ENCODE results near the gene FSD1L. TPM values are rescaled to one million over a fixed set of nuclear protein-coding genes. Genes with fewer than 3 reads are reported as not detected.
A peak's percentile ranks its signal among the peaks of the same experiment; 100 is the strongest.

FSD1L gene
- total RNA-seq (2013) = 3.4 TPM
- 1 to 10 TPM in 2 of 3 donors, under 1 TPM in 1; 0.96 to 3.2 (median 1.5) TPM for polyA plus RNA-seq
- polyA minus RNA-seq = 1.2 TPM in 2 replicates
- 11.0 to 87.6 (median 16.9) reads per million in 11 experiments for total RNA-seq

DNA sequence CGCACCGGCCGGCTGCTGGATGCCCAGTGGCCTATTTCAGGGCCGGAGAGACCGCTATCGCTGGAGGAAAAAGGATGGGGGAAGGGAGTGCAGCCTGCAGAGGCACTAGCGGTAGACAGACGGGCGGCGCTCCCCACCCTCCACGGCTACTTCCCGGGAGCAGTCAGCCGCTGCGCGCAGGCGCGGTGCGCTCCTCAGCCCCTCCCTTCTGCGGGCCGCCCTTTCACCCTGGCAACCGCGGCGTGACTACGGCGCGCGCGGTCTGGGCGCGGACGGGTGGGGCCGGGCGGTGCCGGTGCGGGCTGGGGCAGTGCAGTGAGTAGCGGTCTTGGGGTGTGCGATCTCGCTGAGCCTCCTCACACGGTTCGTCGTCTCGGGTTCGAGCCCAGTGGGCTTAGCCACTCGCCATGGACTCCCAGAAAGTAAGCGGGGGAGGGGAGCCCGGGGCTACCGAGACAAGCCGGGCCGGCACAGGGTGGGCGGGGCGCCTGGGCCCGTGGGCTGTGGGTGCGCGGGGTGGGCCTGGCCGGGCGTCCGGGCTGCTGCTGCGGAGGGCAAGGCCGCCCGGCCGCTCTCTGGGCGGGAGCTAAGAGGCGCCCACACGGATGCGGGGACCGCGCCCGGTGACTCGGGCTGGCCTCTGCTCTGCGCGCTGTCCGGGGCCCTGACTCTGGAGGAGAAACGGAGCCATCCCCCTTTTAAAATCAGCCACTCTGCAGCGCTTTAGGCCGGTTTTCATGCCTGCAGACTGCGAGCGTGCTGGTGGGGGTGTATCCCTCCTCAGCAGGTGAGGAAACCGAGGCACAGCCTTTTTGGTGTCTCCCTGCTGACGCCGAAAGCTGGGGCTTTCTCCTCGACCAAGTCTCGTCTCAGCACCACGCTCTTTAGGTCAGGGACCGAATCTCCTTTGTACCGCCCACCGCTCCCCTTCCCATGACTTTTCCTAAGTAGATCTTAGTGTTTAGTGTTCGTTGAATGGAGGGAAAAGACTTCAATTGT is at the start of gene FSD1L:
Gene FSD1L (plus strand): TSS at position 221 of the 999 bp plus-strand sequence. CDS start 187 bp downstream, at position 408.
- H3K4me1 ChIP-seq (ENCODE audit: control insufficient read depth in 1 of 2, insufficient read depth in 2 of 2, low read length in 2 of 2) = peaks cover 10 to 17% of the 10 kb centered on the region in 2 donors
- H3K4me2 ChIP-seq (replicated peaks; ENCODE audit: extremely low read depth, low read length, poor library complexity, severe bottlenecking) = peak within 1 kb of the TSS; percentile 96
- no peaks in the 10 kb centered on the region for H4K20me1 ChIP-seq (ENCODE audit: insufficient read depth, low read length)
- intact Hi-C loops (cut with micrococcal nuclease) = no loop called here
- peaks cover 0 to 4% (median 0%) of the 10 kb centered on the region in 7 donors for H3K9me3 Mint-ChIP-seq
- H3K27ac Mint-ChIP-seq = peak within 1 kb of the TSS; percentile 69 to 90 (median 80)
- peaks cover 0 to 5% (median 4%) of the 10 kb centered on the region in 3 donors for H3K27me3 Mint-ChIP-seq (ENCODE audit: low read depth in 3 of 3)
- peak within 1 kb of the TSS in 1 of 2 donors; percentile 77 for H3K27ac ChIP-seq (ENCODE audit: low read depth in 1 of 2, low read length in 2 of 2)
- peak; percentile 88 to 91 (median 89) for DNase-seq
- H3K4me1 Mint-ChIP-seq = peaks cover 17% of the 10 kb centered on the region
- TF ChIP-seq CTCF (IDR thresholded peaks at IDR 0.05) = peak; percentile 9
- peak within 1 kb of the TSS; percentile 98 for H2AFZ ChIP-seq (ENCODE audit: insufficient read depth, low read depth, low read length, poor library complexity, severe bottlenecking)
- H3K36me3 Mint-ChIP-seq = no peaks in the 10 kb centered on the region
- H3K9ac ChIP-seq (ENCODE audit: insufficient read depth, low read length, poor library complexity, severe bottlenecking) = peak within 1 kb of the TSS; percentile 78
- H3K27me3 ChIP-seq (ENCODE audit: control insufficient read depth in 2 of 2, insufficient read depth in 2 of 2, low read length in 2 of 2) = no peaks in the 10 kb centered on the region
- H3K9me3 ChIP-seq (replicated peaks in 1 of 2; ENCODE audit: control insufficient read depth in 1 of 2, insufficient read depth in 1 of 2, low read length in 2 of 2) = no peaks in the 10 kb centered on the region
- H3K79me2 ChIP-seq (ENCODE audit: insufficient read depth, low read length) = peaks cover 7% of the 10 kb centered on the region
- peak within 1 kb of the TSS; percentile 79 to 85 (median 82) for H3K4me3 ChIP-seq (replicated peaks in 1 of 3; ENCODE audit: low read depth in 2 of 3, low read length in 3 of 3)
- H3K4me3 Mint-ChIP-seq = peak within 1 kb of the TSS; percentile 83 to 91
- under 1% methylated on average over 63 of the region's 87 CpGs for WGBS (ENCODE audit: insufficient coverage)
- H3K36me3 ChIP-seq (replicated peaks in 1 of 2; ENCODE audit: control insufficient read depth in 1 of 2, insufficient read depth in 2 of 2, low read length in 2 of 2) = no peaks in the 10 kb centered on the region

DNA sequence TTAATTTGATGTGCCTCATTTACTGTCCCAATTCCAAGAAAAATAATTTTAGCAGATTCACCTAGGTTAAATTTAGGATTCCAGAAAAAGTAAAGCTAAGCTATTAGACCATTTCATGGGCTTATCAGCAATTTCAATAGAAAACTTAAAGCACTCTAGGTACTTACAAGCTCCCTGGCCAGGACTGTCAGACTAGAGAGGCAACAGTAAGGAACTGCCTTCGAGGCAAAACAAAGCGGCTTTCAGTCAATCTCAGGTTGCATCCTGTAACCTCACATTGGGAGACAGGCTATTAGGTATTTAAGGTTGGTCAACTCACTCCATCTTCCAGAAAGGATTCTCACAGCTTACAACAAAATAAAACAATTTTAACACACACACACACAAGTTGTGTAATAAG is 48.7 kb upstream of the FSD1L start:
- DNase-seq = no peak
- no peak overlapping the region for H3K9ac ChIP-seq (ENCODE audit: insufficient read depth, low read length, poor library complexity, severe bottlenecking)
- intact Hi-C loops (cut with micrococcal nuclease) = no loop called here
- WGBS (ENCODE audit: insufficient coverage) = no CpG with 5 or more reads among the region's 2 CpGs
- H3K4me3 Mint-ChIP-seq = no peak overlapping the region
- no peaks in the 10 kb centered on the region for H3K4me1 ChIP-seq (ENCODE audit: control insufficient read depth in 1 of 2, insufficient read depth in 2 of 2, low read length in 2 of 2)
- H3K27ac Mint-ChIP-seq = peak overlapping the region in 1 of 7 donors; percentile 67
- no peaks in the 10 kb centered on the region for H3K9me3 ChIP-seq (replicated peaks in 1 of 2; ENCODE audit: control insufficient read depth in 1 of 2, insufficient read depth in 1 of 2, low read length in 2 of 2)
- no peak for TF ChIP-seq CTCF (IDR thresholded peaks at IDR 0.05)
- H3K27me3 Mint-ChIP-seq (ENCODE audit: low read depth in 3 of 3) = peaks cover 0 to 5% (median 0%) of the 10 kb centered on the region in 3 donors
- no peaks in the 10 kb centered on the region for H3K36me3 ChIP-seq (replicated peaks in 1 of 2; ENCODE audit: control insufficient read depth in 1 of 2, insufficient read depth in 2 of 2, low read length in 2 of 2)
- peaks cover 5 to 28% of the 10 kb centered on the region in 2 donors for H3K36me3 Mint-ChIP-seq
- no peak overlapping the region for H2AFZ ChIP-seq (ENCODE audit: insufficient read depth, low read depth, low read length, poor library complexity, severe bottlenecking)
- H4K20me1 ChIP-seq (ENCODE audit: insufficient read depth, low read length) = no peaks in the 10 kb centered on the region
- H3K4me2 ChIP-seq (replicated peaks; ENCODE audit: extremely low read depth, low read length, poor library complexity, severe bottlenecking) = no peak overlapping the region
- H3K27ac ChIP-seq (ENCODE audit: low read depth in 1 of 2, low read length in 2 of 2) = no peak overlapping the region
- no peaks in the 10 kb centered on the region for H3K27me3 ChIP-seq (ENCODE audit: control insufficient read depth in 2 of 2, insufficient read depth in 2 of 2, low read length in 2 of 2)
- H3K4me1 Mint-ChIP-seq = no peaks in the 10 kb centered on the region
- no peak overlapping the region for H3K4me3 ChIP-seq (replicated peaks in 1 of 3; ENCODE audit: low read depth in 2 of 3, low read length in 3 of 3)
- H3K79me2 ChIP-seq (ENCODE audit: insufficient read depth, low read length) = no peaks in the 10 kb centered on the region
- no peaks in the 10 kb centered on the region for H3K9me3 Mint-ChIP-seq
